Endothelial cell of umbilical vein (primary cell): ENCODE results near the gene TCF7L2. TPM values are rescaled to one million over a fixed set of nuclear protein-coding genes. Genes with fewer than 3 reads are reported as not detected.

ENCODE experiments used
- BruUV-seq: library from RNA; stranded (reverse); fragments of 400-500 nt; replicated peaks from 2 replicates; lab custom pipeline; 2021; lab: Mats Ljungman, UMichigan
- CTCF ChIA-PET: fragments of 300-600, 350-600 bp; sonication (Branson Sonifier 250); formaldehyde crosslinking; loops from one replicate; lab custom pipeline; 2021; ENCODE audit warnings: antibody characterized with exemption, inconsistent platforms; lab: Charles Lee
- POLR2A ChIA-PET: fragments of 300-600, 350-600 bp; sonication (Branson Sonifier 250); formaldehyde crosslinking; loops from one replicate; lab custom pipeline; 2021; ENCODE audit warnings: antibody characterized with exemption, inconsistent platforms; lab: Charles Lee
- DNase-seq: peaks from one replicate; pipeline ENCODE4 v3.0.0-alpha.2; 2011; ENCODE audit warnings: low read depth, low spot score
- FAIRE-seq: peaks from 2 replicates; lab custom pipeline; 2011; peaks lifted over from hg19 to GRCh38; lab: Jason Lieb, UNC
- H2AFZ ChIP-seq: 2 replicates; pipeline ENCODE4 v1.6.0; 2012; ENCODE audit warnings: low read depth, low read length, control low read depth, inconsistent platforms
- H3K27ac ChIP-seq: 2 replicates; pipeline ENCODE4 v1.5.1; 2011; ENCODE audit warnings: low read depth, mild to moderate bottlenecking, control low read depth, low read length, moderate library complexity; ENCODE audit not compliant: insufficient read depth
- H3K27me3 ChIP-seq, 2 experiments: 2 replicates each; pipeline versions ENCODE4 v1.6.0 to v1.6.1; 2011; ENCODE audit warnings: low read length in 2 of 2, mixed read lengths in 1 of 2; ENCODE audit not compliant: control insufficient read depth in 2 of 2, insufficient read depth in 2 of 2
- H3K36me3 ChIP-seq, 2 experiments: 2 replicates in 1 of 2; 3 replicates in 1 of 2; pipeline ENCODE4 v1.5.1; 2011; ENCODE audit warnings: low read length in 2 of 2, mild to moderate bottlenecking in 1 of 2, moderate library complexity in 1 of 2; ENCODE audit not compliant: control insufficient read depth in 2 of 2, insufficient read depth in 2 of 2; ENCODE audit errors: extremely low read depth in 1 of 2
- H3K4me1 ChIP-seq: 3 replicates; pipeline ENCODE4 v1.5.1; 2011; ENCODE audit warnings: mild to moderate bottlenecking, low read length; ENCODE audit not compliant: control insufficient read depth, insufficient read depth; ENCODE audit errors: extremely low read depth
- H3K4me2 ChIP-seq: 2 replicates; pipeline ENCODE4 v1.6.1; 2011; ENCODE audit warnings: low read length, control low read depth, mixed read lengths; ENCODE audit not compliant: insufficient read depth
- H3K4me3 ChIP-seq, 3 experiments: fragments of 200-600 bp in 1 of 3; sonication (generic), shearing (Covaris generic) in 1 of 3; replicated peaks in 1 of 3; 2 replicates each; pipeline ENCODE4 v1.5.1; 2011 to 2016; ENCODE audit warnings: control low read depth in 3 of 3, low read length in 3 of 3, mild to moderate bottlenecking in 2 of 3, inconsistent platforms in 1 of 3, low read depth in 1 of 3, moderate library complexity in 1 of 3; ENCODE audit not compliant: insufficient read depth in 1 of 3
- H3K79me2 ChIP-seq: 2 replicates; pipeline ENCODE4 v1.6.0; 2012; ENCODE audit warnings: low read length, inconsistent platforms; ENCODE audit not compliant: control insufficient read depth, insufficient read depth
- H3K9ac ChIP-seq: replicated peaks from 2 replicates; pipeline ENCODE3; 2011; ENCODE audit warnings: low read length, control low read depth; ENCODE audit not compliant: insufficient read depth; ENCODE audit errors: extremely low read depth
- H3K9me1 ChIP-seq: replicated peaks from 3 replicates; pipeline ENCODE4 v1.6.0; 2011; ENCODE audit warnings: mild to moderate bottlenecking, low read length; ENCODE audit not compliant: control insufficient read depth, insufficient read depth; ENCODE audit errors: extremely low read depth
- H3K9me3 ChIP-seq: replicated peaks from 2 replicates; pipeline ENCODE4 v1.5.1; 2012; ENCODE audit warnings: low read length, inconsistent platforms; ENCODE audit not compliant: control insufficient read depth, insufficient read depth
- H4K20me1 ChIP-seq: replicated peaks from 2 replicates; pipeline ENCODE3; 2011; ENCODE audit warnings: mild to moderate bottlenecking, low read length; ENCODE audit not compliant: control insufficient read depth, insufficient read depth; ENCODE audit errors: extremely low read depth
- EZH2 ChIP-seq: IDR thresholded peaks from 2 replicates; pipeline ENCODE4 v1.6.1; 2012; ENCODE audit warnings: borderline replicate concordance, low read depth, mild to moderate bottlenecking, moderate library complexity, low read length, inconsistent platforms; ENCODE audit not compliant: severe bottlenecking
- FOS ChIP-seq: IDR thresholded peaks from 2 replicates; pipeline ENCODE4 v1.6.1; 2011; ENCODE audit warnings: mild to moderate bottlenecking, low read length, moderate library complexity, borderline replicate concordance; ENCODE audit not compliant: insufficient read depth
- GATA2 ChIP-seq: IDR thresholded peaks from 2 replicates; pipeline ENCODE4 v1.7.0; 2011; ENCODE audit warnings: low read depth, mild to moderate bottlenecking, moderate library complexity, mixed read lengths, low read length; ENCODE audit not compliant: insufficient read length, insufficient read depth
- JUN ChIP-seq: IDR thresholded peaks from 2 replicates; pipeline ENCODE4 v1.6.1; 2011; ENCODE audit warnings: borderline replicate concordance, low read depth; ENCODE audit not compliant: insufficient read length, insufficient read depth
- MYC ChIP-seq: IDR thresholded peaks from one replicate; pipeline ENCODE4 v1.6.1; 2011; ENCODE audit warnings: mild to moderate bottlenecking, low read depth, low read length
- POLR2A ChIP-seq: IDR thresholded peaks from 2 replicates; pipeline ENCODE4 v1.6.1; 2012; ENCODE audit warnings: low read depth, mild to moderate bottlenecking, control low read depth, low read length
- POLR2AphosphoS5 ChIP-seq: IDR thresholded peaks from 2 replicates; pipeline ENCODE4 v1.6.1; 2012; ENCODE audit warnings: low read depth, mild to moderate bottlenecking, control low read depth, low read length, moderate library complexity; ENCODE audit not compliant: insufficient read depth
- dilution Hi-C: fragments of 300-500 bp; cut with MboI; formaldehyde crosslinking; loops from one replicate; pipeline ENCODE4 v1.15.0; 2019; ENCODE audit warnings: low sequenced_read_pairs; ENCODE audit not compliant: extremely low pct_ligation_motif_present
- intact Hi-C: fragments of 100-400 bp; cut with micrococcal nuclease; formaldehyde crosslinking; loops from one replicate; pipeline ENCODE4 v1.10.0; 2022
- polyA plus RNA-seq, 4 experiments: library from polyadenylated mRNA; depleted of rRNA in 3 of 4; stranded (reverse) in 3 of 4; unstranded in 1 of 4; fragments of >200 nt; gene quantifications; 2 replicates each; pipeline versions ENCODE4 v1.2.1 to v1.2.3, GENCODE V29; 2011 to 2012; ENCODE audit warnings: missing spikeins in 1 of 4
- total RNA-seq: library from RNA; stranded (reverse); gene quantifications from 2 replicates; pipeline ENCODE4 v1.2.3, GENCODE V29; 2021
- TF ChIP-seq, protein P1 (sequence below): IDR thresholded peaks from 2 replicates; pipeline ENCODE4 v1.6.1; 2011; ENCODE audit not compliant: insufficient read depth, insufficient read length
- TF ChIP-seq, protein P2 (sequence below), 2 donors: IDR thresholded peaks; 1 replicate in 1 of 2; 2 replicates in 1 of 2; pipeline ENCODE4 v1.5.1; 2011; ENCODE audit warnings: low read length in 2 of 2, mild to moderate bottlenecking in 2 of 2, moderate library complexity in 2 of 2, control low read depth in 1 of 2, inconsistent platforms in 1 of 2, low read depth in 1 of 2; ENCODE audit not compliant: insufficient read depth in 1 of 2; ENCODE audit errors: extremely low read depth in 1 of 2

The TCF7L2 gene
- total and polyA plus RNA-seq, 2 donors (not counting 3 experiments of a cell fraction or from before 2014, with no cell fraction given) = 9.9 to 21.8 TPM

DNA sequence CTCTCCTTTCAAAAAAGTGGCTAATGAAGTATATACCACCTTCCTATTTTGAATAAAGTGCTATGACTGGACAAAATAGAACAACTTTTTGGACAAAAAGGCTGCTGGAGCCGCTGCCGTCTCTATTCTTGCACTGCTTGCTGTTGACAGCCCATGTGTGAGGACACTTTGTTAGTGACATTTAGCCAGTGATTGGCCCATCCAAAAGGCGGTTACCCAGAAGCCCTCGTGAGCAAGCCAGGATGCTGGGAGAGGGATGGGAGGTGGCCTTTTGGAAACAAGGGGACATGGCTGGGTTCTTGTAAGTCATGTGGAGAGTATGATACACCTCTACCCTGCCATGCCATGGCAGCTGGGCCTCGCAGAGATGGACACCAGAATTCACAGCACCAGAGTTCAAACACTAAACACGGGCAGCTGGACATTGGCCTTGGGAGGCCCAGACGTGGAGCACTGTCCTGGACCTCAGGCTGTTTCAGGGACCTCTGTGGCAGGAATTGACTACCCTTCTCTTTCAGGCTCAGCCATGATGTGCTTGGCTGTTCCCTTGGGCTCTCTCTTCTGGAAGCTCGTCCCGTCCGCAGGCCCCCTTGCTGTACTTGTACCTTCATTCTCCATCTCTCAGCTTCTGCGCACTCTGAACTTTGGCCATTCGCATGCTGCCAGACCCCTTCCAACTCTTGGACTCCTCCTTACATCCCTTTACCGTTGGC, 118.3 kb downstream of the TCF7L2 start:
- no peak overlapping the region for H2AFZ ChIP-seq
- H3K9ac ChIP-seq = no peak overlapping the region
- H3K9me3 ChIP-seq = no peaks in the 10 kb centered on the region
- no peaks in the 10 kb centered on the region for H3K27me3 ChIP-seq
- dilution Hi-C loops (no loop called here), intact Hi-C loops (no loop called here)
- no peaks in the 10 kb centered on the region for H4K20me1 ChIP-seq
- FAIRE-seq (no peak), DNase-seq (no peak)
- CTCF ChIA-PET = interaction anchor here (1.2 kb wide), 1 partner anchor 8 kb away, joined by 6 read pairs; no protein-coding TSS in a partner anchor
- H3K27ac ChIP-seq = no peak overlapping the region
- POLR2A ChIA-PET = no interaction called here
- peaks cover 23% of the 10 kb centered on the region for H3K4me1 ChIP-seq
- no TSS peak for BruUV-seq
- no peaks in the 10 kb centered on the region for H3K36me3 ChIP-seq
- TF ChIP-seq POLR2AphosphoS5 (no peak), POLR2A (no peak), GATA2 (no peak), JUN (no peak), MYC (no peak), EZH2 (no peak), FOS (no peak)
- TF ChIP-seq, protein P1, sequence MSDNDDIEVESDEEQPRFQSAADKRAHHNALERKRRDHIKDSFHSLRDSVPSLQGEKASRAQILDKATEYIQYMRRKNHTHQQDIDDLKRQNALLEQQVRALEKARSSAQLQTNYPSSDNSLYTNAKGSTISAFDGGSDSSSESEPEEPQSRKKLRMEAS = no peak
- TF ChIP-seq, protein P2, sequence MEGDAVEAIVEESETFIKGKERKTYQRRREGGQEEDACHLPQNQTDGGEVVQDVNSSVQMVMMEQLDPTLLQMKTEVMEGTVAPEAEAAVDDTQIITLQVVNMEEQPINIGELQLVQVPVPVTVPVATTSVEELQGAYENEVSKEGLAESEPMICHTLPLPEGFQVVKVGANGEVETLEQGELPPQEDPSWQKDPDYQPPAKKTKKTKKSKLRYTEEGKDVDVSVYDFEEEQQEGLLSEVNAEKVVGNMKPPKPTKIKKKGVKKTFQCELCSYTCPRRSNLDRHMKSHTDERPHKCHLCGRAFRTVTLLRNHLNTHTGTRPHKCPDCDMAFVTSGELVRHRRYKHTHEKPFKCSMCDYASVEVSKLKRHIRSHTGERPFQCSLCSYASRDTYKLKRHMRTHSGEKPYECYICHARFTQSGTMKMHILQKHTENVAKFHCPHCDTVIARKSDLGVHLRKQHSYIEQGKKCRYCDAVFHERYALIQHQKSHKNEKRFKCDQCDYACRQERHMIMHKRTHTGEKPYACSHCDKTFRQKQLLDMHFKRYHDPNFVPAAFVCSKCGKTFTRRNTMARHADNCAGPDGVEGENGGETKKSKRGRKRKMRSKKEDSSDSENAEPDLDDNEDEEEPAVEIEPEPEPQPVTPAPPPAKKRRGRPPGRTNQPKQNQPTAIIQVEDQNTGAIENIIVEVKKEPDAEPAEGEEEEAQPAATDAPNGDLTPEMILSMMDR (IDR thresholded peaks at IDR 0.05; ENCODE audit: extremely low read depth in 1 of 2, insufficient read depth in 1 of 2, low read depth in 1 of 2, low read length in 2 of 2) = no peak
- H3K4me2 ChIP-seq = no peak overlapping the region
- H3K79me2 ChIP-seq = no peaks in the 10 kb centered on the region
- H3K4me3 ChIP-seq = no peak overlapping the region
- H3K9me1 ChIP-seq = no peaks in the 10 kb centered on the region
